GM21423 (cell line): Measurements from ENCODE around the gene CNRIP1.

Source experiments
- ATAC-seq: cut with Tn5 transposase; IDR thresholded peaks from one replicate; pipeline ENCODE4 v1.9.1; 2021; ENCODE audit warnings: mild to moderate bottlenecking, moderate library complexity; ENCODE audit not compliant: unreplicated experiment

Gene CNRIP1

DNA sequence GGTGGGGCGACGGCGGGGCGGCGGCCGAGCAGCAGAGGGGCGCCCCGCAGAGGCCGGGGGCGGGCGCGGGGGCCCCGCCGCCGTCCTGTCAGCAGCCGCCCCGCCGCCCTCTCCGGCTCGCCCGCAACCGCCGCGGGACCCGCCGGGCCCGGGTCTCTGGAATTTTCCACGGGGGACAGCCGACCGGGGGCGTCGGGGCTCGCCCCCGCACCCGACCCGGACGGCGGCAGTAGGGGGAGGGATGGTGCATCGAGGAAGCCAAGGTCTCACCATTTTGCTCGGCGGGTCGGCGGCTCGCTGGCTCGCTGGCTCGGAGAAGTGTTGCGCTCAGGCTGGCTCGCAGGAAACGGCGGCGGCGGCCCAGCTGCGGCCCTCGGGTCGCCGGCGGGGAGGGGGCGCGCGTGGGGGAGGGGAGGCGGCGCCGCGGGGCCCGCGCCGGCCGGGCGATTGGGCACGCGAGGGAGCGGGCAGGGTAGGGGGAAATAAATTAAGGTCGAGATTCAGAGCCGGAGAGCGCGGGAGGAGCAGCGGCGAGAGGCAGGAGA, 67.8 kb downstream of the CNRIP1 start:
- ATAC-seq = peak; percentile 8

GRCh38 chr2:68251187-68251854, 68.4 kb downstream of the CNRIP1 start:
- ATAC-seq = peak; percentile 52

- no peak for ATAC-seq
Observed at GRCh38 chr2:68250652-68251186, 69.0 kb downstream of the CNRIP1 start.

GRCh38 chr2:68250196-68250595, 69.6 kb downstream of the CNRIP1 start:
- no peak for ATAC-seq

- ATAC-seq = no peak
Observed at GRCh38 chr2:68248806-68249205, 70.9 kb downstream of the CNRIP1 start.

DNA sequence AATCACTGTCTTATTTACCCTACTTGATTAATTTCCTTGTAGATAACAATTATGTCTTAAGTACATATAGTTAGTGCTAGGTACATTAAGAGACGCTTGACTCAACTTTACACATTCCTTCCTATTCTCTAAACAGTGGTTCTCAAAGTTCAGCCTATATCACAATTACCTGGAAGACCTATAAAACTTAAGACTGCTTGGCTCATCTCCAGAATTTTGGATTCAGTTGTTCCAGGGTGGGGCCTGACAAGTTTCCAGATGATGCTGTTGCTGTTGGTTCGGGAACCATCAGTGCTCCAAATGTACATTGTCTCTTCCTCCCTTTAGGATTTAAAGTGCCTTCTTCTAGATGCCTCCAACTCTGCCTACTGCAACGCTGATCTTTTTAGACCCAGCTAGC, 71.4 kb downstream of the CNRIP1 start:
- ATAC-seq = no peak

DNA sequence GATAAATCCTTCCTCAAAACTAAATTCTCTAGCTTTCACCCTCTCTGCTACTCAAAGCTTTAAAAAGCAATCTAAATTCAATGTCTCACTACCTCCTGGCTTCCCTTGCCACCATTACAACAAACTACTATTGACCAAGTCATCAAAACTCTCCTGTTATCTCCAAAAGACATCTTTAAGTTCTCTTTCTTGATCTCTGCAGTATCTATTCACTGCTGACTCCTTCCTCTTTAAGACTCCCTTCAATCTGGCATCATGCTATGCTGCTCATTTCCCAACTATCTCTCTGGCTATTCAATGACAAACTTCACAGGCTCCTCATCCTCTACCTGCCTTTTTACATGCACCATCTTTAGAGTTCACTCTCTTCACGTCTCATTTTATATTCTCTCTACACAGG, 73.4 kb downstream of the CNRIP1 start:
- no peak for ATAC-seq

DNA sequence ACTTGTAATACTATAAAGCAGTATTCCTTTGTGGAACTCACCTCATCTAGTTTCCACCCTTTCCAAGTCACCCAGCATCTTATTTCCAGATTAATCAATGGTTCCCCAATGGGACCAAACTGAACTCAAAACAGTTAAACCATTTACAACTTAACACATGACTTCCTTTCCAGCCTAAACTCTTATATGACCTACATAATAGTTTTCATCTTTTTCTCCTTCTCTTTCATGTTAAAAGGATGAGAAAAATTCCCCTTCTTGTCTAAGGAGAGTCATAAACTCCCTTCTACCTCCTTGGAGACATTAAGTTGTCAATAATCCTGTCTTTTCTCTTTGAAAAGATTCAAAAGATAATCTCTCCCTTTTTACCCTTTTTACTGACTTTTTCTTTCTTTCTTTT, 74.1 kb downstream of the CNRIP1 start:
- ATAC-seq = no peak

GRCh38 chr2:68245066-68245465, 74.7 kb downstream of the CNRIP1 start:
- no peak for ATAC-seq

DNA sequence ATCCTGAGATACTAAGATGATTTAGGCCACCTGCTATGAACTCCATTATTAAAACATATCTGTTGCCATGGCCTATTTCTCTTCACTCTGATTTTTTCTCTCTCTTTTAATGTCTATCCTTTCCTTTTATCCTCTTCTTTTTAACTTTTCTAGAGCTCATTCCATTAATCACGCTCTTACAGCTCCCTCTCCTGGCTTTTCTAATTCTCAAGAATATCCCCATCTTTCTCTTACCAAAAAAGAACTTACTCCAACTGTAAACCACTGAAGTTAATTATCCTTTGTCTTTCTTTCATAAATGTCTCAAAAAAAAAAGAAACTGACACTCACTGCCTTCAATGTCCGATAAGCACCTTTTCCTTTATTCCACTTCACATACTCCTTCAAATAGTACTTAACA, 75.3 kb downstream of the CNRIP1 start:
- no peak for ATAC-seq
